Ecto neural progenitor cell (in vitro differentiated cells): ENCODE data around the gene HRCT1.
"Not testable (repeated sequence)": the region's sequence is repeated elsewhere in the genome, so short reads cannot be mapped to it uniquely, and the experiment has no call there.

Experiments
- DNase-seq: peaks from one replicate; pipeline ENCODE4 v3.0.0-alpha.2; 2018; ENCODE audit warnings: low spot score

The HRCT1 gene

DNA sequence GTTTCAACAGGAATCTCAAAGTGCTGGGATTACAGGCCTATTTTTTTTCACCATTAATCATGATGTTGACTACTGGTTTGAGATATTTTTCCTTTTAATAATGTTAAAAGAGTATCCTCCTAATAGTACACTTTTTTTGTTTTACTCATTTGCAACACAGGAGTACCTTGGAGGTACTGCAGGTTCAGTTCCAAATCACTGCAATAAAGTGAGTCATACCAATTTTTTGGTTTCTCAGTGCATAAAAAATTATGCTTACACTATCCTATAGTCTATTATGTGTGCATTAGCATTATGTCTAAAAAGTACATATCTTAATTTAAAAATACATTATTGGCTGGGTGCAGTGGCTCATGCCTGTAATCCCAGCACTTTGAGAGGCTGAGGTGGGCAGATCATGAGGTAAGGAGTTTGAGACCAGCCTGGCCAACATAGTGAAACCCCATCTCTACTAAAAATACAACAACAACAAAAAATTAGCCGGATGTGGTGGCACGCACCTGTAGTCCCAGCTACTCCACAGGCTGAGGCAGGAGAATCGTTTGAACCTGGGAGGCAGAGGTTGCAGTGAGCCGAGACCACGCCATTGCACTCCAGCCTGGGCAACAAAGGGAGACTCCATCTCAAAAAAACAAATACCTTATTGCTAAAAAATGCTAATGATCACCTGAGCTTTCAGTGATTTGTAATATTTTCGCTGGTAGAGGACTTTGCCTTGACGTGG lies 8.5 kb upstream of the HRCT1 start:
- not testable (repeated sequence) for DNase-seq

DNA sequence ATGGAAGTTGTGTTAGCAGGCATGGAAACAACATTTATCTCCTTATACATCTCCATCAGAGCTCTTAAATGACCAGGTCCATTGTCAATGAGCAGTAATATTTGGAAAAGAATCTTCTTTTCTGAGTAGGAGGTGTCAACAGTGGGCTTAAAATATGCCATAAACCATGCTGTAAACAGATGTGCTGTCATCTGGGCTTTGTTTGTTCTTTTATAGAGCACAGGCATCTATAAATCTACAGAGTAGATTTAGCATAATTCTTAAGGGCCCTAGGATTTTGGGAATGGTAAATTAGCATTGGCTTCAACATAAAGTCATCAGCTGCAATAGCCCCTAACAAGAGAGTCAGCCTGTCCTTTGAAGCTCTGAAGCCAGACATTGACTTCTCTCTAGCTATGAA lies 7.7 kb upstream of the HRCT1 start:
- no peak for DNase-seq

DNA sequence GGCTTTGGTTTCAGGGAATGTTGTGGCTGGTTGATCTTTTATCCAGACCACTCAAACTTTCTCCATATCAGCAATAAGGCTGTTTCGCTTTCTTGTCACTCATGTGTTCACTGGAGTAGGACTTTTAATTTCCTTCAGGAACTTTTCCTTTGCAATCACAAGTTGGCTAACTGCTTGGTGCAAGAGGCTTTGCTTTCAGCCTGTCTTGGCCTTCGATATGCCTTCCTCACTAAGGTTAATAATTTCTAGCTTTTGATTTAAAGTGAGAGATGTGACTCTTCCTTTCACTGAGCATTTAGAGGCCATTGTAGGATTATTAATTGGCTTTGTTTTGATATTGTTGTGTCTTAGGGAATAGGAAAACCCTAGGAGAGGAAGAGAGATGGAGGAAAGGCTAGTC lies 7.0 kb upstream of the HRCT1 start:
- no peak for DNase-seq

DNA sequence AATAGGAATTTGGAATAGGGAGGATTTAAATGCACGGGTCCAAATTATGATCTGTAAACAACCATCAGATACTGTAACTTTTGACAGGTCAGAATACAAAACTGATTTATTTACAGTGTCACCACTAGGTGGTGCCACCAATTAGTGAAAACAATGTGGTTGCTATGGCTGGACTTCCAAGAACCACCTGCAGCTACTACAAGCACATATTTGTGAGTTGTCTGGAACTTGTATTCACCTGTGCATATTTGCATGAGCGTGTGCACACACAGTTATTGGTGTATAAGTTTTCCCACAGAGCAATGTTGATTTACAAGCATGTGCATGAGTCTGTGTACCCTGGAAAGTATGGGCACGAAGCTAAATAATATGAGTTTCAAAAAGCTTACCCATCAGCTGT lies 3.0 kb upstream of the HRCT1 start:
- DNase-seq: no peak

DNA sequence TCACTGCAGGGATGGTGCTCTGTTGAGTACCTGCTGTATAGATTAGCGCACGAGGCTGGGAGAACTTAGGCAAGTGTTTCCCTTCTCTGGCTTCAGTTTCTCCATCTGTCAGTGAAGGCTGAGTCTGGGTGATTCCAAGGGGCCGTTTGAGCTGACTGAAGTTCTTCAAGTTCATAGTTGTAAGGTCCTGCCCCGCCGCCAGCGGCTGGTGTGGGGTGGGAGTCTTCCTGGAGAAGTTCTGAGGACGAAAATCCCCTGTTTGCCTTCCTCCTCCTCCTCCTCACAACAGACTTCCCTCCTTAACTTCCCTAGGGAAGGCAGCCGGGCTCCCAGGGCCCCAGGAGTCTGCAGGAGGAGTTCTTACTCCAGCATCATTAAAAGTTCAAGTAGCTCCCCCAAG lies 1.7 kb upstream of the HRCT1 start:
- no peak for DNase-seq

DNA sequence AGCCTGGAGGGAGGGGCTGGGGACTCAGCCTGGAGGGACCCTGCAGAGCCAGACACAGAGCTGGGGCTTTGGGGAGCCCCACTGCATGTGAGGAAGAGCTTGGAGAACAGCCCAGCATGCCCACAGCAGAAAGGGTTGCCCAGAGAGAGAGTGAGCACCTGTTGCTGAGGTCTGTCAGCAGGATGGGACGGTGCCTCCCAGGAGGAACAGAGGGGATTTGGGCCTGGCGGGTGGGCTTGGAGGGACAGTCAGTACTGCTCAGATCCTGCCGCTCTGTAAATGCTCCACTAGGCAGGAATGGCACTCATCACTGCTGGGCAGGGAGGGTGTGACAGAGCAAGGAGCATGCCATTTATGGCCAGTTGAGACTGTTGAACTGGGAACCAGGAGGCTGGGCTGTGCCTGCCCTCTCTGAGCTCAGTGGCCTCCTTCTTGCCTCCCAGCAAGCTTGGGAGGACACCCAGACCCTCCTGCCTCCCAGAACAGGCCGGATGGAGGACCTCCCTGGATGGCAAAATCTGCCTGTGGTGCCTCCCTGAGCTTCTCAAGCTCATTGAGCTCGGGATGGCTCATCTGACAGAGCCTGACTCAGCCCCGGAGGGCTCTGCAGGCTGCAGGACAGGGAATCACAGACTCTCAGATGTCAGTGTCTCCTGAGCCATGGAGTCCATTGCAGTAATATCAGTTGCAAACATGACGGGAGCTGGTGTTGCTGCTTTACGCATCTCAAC lies 786 bp upstream of the HRCT1 start:
- DNase-seq: no peak

DNA sequence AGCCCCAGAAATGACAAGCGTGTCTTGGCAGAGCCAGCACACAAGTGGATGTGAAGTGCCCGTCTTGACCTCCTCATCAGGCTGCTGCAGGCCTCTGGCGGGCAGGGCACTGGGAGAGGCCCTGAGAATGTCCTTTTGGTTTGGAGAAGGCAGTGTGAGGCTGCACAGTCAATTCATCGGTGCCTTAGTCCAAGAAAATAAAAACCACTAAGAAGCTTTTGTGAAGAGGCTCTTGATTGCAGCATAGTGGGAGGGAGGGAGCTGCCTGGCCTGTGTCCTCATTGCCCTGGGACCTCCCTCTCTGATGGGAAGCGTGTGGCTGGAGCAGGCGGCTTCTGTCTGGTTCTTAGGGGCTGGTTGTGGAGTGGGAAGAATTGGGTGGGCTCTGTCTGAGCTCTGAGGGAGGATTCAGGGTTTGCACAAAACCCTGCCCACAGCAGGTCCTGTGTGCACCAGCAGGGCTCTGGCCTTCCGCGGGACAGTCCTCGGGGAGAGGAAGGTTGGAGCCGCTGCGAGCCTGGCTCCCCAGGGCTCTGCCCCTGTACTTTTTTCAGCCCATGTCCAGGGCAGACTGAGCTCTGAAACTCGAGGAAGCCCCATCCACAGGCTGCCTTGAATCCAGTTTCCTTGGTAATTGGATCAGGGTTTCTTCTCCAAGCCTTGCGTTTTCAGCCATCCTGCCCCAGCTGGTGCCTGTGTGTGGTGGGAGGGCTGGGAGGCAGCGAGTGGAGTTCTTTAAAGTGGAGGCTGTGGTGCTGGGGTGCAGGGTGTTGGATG lies 1.1 kb downstream of the HRCT1 start:
- peak; percentile 55 for DNase-seq

DNA sequence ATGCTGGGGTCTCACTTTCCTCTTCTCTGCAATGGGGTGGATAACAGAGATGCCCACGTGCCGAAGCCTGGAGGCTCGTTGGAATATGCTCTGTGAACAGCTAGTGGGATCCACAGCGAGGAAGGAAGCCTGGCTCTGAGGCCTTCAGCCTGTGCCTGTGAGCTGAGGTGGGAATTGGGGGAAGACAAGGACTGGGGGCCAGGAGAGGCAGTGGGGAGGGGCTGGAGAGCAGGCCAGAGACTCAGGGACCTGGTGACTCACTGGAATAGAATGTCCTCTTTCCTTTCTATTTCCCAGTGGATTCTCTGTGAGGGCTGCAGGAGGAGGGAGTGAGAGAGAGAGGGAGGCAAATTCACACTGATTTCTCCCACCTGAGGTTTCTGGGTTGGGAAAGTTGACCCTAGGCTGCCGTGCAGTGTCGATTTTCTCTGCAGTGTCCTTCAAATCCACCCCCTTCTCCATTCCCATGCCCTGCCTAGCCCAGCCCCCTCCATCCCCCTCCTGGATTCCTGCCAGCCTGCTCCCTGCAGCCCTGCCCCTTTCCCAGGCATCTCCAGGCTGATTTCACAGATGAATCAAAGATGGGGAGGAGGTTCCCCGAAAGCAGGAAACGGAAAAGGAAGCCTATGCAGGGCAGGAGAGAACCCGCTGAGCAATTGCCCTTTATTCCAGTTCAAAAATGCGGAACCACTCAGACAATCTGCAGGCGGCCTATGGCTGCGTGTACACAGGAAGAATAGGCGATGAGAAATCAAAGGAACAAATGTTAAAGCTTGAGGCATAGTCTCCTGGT lies 1.9 kb downstream of the HRCT1 start:
- peak; percentile 57 for DNase-seq

DNA sequence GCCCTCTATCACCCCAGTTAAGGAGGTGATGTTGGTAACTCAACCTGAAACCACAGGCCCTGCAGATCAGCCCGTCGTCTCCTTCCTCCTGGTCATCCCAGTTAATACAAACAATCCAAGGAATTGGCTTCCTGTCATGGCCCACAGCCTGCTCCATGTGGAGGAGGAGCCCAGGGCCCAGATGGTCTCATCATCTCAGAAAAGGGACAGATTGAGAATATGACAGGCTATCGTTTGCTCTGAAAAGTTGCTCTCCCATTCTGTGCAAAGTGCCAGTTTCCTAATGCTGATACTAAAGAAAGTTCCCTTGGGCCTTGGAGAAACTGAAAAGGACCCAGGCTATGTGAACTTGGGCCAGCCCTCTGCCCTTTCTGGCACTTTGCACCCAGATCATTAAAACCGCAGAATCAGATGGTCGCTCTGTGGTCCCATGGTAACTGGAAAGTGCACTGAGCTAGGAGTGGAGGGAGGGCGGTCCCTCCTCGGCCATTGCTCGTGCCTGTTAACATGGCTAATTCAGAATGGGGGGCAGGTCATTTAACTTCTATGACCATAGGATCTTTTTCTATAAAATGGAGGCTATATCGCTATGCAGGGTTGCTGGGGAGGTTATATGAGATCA lies 2.6 kb downstream of the HRCT1 start:
- no peak for DNase-seq

DNA sequence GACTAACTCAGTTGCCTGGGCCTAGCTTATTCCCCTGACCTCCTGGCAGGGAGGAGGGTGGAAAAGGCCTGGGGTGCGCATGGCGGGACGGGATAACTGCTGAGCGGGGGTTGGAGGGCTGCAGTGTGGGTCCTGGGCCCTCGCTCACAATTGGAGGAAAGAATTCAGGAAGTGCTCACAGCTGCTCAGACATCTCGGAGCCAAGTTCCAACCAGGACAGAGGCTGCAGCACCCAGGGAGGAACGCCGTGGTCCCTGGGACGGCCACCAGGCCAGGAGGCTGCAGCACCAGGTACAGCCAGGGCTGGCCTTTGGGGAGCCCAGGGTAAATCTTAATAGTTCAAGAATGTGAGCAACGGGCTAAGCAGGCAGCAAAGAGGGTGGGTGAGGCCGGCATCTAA lies 3.3 kb downstream of the HRCT1 start, which contains the start of gene SPAAR:
SPAAR (plus strand) TSS at position 217 of the 400 bp plus-strand sequence. CDS start 974 bp downstream, outside the sequence.
- no peak for DNase-seq

DNA sequence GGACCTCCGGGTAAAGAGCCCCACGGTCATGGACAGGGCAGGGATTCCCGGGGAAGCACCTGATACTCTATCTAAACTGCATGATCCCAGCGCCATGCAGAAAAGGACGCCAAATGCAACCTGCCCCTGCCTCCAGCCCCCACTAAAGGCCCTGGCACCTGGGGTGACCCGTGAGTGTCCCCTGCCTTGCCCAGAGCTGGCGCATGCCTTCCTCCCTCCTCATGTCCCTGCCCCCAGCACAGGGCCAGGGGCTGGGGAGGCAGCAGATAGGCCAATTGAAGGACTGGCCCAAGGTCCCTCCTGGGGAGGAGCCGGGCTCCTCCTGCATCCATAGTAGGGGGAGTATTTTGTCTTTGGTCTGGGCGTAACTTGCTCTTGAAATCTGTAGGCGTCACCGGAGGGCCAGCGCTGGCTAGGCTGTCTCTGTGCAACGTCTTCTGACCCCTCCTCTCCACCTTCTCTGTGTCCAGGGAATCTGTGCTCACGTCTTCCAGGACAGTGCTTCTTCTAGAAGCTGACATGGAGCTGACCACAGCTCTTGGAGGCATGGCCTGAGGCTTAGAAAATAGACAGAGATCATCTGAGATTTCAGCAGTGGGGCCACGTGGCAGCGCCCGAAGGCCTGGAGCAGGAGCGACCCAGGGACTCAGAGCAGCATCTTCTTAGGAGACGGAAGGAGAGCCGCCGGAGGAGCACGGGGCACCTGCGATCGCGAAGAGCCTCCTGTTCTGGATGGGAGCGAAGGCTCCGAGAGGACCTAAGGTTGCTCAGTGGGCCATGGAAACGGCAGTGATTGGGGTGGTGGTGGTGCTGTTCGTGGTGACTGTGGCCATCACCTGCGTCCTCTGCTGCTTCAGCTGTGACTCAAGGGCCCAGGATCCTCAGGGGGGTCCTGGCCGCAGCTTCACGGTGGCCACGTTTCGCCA lies 3.9 kb downstream of the HRCT1 start:
- DNase-seq: no peak

DNA sequence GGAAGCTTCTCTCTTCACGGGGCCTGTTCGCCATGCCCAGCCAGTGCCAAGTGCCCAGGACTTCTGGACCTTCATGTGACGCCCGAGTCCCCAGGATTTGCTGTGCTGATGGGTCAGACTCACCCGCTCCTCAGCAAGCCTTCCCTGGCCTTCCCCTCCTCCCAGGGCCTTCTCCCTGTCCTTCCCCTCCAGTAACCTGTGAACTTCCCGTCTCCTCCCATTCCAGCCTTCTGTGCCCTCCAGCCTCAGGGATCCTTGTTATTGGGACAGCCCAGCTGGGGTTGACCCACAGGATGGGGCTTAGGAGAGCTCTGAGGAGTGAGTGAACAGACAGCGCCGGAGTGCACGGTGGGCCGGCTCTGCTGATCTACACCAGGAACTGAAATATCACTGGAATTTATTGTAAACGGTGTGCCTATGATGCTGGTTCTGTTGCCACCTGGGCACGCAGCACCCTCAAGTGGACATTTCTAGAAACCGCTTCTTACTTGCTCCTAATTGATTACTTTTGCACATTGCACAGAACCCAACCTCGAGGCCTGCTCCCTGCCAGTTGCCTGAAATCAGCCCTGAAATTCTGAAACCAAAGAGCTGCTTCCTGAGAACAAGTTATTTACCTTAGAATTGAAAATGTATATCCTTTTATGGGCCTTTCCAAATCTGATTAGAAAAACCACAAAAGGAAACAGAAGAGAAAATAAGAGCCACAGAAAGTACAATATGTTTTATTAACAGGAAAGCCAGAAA lies 4.8 kb downstream of the HRCT1 start:
- no peak for DNase-seq

DNA sequence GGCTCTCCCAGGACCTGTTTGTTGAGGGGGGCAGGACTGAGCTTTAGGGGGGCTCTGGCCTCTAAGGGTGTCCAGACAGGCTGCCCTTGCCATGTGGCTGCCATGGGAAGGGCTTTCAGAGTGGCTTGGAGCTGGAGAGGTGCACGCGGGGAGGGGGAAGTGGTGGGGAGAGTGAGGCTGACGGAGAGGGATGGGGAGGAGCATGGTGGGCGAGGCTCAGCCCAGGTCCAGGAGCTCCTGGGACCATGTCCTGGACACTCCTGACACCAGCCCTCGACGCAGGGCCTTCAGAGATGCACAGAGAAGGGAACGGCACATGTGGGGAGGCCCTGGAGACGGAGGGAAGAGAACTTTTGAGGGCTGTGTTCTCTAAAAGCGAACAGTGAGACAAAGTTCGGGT lies 5.7 kb downstream of the HRCT1 start:
- no peak for DNase-seq

DNA sequence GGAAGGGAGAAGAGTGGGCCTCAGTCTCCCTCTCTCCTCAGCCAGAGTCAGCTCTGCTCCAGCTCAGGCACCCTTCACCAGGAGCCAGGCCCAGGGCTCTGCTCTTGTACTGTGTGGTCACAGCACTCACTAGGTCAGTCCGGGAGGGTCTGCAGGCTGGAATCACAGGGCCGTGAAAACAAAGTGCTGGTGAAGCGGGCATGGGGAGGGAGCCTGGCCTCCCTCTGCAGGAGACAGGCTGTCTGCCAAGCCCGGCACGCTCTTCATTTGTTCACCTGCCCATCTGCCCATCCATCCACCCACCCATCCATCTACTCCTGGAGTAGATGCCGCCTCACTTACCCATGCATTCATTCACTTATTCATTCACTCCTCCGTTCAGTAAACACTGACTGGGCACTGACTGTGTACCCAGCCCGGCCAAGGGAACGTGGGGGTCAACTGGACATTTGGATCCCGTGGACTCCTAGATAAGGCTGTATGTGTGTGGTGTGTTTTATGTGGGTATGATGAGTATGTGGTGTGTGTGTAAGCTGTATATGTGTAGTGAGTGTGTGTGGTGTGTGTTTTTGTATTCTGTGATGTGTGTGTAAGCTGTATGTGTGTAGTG lies 6.9 kb downstream of the HRCT1 start:
- no peak for DNase-seq

DNA sequence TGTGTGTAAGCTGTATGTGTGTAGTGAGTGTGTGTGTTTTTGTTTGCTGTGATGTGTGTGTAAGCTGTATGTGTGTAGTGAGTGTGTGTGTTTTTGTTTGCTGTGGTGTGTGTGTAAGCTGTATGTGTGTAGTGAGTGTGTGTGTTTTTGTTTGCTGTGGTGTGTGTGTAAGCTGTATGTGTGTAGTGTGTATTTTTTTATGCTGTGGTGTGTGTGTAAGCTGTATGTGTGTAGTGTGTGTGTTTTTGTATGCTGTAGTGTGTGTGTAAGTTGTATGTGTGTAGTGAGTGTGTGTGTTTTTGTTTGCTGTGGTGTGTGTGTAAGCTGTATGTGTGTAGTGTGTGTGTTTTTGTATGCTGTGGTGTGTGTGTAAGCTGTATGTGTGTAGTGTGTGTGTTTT lies 7.4 kb downstream of the HRCT1 start:
- DNase-seq: not testable (repeated sequence)

DNA sequence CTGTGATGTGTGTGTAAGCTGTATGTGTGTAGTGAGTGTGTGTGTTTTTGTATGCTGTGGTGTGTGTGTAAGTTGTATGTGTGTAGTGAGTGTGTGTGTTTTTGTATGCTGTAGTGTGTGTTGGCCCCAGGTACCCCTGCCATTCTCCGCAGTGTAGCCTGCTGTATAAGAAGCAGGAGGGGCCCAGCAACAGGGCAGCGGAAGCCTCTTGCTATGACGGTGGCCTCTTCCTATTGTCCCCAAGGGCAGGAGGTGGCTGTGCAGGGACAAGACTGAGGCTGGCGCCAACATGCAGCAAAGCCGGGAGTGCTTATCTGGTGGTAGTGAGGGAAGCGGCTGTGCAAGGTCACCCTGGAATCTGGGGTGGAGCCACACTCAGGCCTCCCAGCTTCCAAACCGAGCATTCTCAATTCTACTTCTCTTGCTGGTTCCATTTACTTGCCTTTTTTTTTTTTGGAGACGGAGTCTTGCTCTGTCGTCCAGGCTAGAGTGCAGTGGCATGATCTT lies 8.4 kb downstream of the HRCT1 start:
- peak; percentile 65 for DNase-seq

DNA sequence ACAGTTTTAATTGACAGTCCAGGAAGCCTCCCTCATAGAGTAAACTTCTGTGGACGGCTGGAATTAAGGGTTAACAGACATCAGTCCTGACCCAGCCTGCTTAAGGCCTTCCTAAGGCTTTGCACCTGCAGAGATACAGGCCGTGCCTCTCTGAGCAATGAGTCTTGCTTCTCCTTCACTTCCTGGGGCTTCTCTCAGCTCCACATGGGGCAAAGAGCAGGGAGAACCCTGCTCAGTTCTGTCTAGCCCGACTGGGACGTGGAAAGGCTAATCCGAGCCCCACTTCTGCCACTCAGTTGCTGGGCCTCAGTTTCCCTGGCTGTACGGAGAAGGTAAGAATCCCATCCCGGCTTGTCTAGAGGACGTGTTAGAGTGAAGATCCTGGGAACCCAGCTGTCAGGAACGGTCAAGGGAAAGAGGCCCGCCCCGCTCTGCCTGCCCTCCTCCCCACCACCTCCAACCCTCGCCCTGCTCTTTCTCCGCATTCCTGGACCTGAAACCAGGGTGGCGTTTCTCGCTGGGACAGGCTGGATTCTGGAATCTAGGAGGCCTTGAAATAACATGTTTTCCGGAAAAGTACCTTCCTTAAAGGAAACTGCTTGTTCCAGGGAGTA lies 9.8 kb downstream of the HRCT1 start:
- no peak for DNase-seq

DNA sequence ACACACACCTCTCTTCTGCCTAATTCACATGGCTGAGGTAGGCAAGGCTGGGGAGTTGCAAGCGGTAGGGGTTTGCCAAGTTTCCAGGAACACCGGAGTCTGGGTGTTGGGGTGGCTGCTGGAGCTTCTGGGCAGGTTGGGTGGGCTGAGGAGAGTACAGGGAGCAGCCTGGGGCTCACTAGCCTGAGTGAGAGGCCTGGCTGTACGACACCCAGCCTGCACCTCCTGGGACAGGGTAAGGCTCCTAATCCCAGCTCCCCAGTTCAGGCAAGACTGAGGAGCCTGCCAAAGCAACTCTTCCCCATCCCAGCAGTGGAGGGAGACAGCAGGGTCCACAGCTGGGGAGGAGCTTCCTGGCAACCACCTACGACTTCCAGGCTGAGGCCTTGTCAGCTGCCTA lies 11.3 kb downstream of the HRCT1 start:
- DNase-seq: no peak

DNA sequence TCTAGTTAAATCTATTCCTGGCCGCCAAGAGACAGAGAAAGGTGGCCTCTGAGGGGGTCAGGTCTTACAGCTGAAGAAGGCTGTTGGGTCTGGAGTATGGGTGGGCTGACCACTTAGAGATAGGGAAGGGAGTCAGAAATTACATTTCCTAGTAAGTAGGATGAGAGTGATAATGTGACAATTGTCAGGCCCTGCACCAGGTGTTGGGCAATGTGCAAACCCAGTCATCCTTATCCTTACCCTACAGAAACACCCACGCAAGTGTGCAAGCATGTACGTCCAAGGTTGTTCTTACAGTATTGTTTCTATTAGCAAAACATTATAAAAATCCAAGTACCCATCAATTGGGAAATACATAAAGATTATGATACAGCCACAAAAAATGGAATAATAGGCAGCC lies 12.8 kb downstream of the HRCT1 start:
- no peak for DNase-seq
